IPS-NIHi7 (cell line): ENCODE results near the gene CARF.
A peak's percentile ranks its signal among the peaks of the same experiment; 100 is the strongest.
"Not testable (repeated sequence)": the region's sequence is repeated elsewhere in the genome, so short reads cannot be mapped to it uniquely, and the experiment has no call there.

Experiments used
- DNase-seq: peaks from one replicate; pipeline ENCODE4 v3.0.0; 2012; ENCODE audit warnings: mixed read lengths; ENCODE audit errors: extremely low spot score

Gene CARF, protein sequence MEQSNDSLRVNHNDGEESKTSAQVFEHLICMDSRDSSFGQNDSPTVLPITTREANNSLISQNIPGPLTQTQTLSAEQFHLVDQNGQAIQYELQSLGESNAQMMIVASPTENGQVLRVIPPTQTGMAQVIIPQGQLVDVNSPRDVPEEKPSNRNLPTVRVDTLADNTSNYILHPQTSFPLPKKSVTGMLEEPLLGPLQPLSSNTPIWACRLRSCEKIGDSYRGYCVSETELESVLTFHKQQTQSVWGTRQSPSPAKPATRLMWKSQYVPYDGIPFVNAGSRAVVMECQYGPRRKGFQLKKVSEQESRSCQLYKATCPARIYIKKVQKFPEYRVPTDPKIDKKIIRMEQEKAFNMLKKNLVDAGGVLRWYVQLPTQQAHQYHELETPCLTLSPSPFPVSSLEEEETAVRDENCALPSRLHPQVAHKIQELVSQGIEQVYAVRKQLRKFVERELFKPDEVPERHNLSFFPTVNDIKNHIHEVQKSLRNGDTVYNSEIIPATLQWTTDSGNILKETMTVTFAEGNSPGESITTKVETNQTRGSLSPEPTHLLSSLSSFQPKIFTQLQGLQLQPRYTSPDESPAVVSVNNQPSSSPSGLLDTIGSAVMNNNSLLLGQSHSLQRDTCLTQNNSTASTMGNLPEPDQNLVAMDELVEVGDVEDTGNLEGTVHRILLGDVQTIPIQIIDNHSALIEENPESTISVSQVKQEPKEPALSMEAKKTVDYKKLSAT

GRCh38 chr2:202911512-202912341 lies at the start of gene CARF, which contains the start of gene WDR12:
Gene CARF (plus strand): TSS chr2:202912275. CDS start chr2:202941903, 29,628 bp downstream.
Gene WDR12 (minus strand): TSS chr2:202911673. CDS start chr2:202911476, 197 bp downstream.
- peak; percentile 92 for DNase-seq

DNA sequence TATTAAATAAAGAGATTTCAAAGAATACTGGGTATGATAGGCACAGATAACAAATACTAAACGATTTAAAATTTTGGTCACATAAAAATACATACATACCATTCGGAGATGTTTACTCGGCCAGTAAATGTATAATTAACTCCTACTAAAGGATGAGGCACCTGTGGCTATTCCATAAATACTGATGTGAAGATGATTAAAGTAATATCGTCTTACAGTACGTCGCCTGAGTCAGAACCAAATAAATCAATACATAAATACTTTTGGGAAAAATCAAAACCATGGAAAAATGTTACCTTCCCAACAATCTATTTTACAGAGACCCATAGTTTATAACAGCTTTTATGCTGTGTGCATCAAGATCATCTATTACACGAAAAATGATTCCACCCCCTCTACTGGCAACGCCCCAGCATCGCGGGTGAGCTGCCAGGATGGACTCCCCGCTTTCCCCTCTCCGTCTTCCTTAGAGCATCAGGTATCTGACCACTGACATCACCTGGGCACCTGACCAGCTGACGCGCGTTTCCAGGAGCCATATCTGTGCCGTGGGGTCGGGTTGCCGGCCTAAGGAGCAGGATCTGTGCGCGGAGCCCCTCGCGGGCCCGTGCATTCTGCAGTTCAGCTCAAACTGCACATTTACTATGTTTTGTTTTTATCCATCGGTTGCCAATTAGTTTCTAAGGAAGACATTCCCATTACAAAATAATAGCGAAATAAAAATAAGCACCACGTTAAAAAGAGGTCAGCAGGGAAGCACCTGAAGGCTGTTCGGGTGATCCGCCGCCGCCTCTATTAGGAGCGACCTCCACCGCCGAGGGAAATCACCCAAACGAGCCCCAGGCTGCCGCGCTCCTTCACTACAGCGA lies 41.4 kb upstream of the CARF start:
- peak; percentile 81 for DNase-seq

DNA sequence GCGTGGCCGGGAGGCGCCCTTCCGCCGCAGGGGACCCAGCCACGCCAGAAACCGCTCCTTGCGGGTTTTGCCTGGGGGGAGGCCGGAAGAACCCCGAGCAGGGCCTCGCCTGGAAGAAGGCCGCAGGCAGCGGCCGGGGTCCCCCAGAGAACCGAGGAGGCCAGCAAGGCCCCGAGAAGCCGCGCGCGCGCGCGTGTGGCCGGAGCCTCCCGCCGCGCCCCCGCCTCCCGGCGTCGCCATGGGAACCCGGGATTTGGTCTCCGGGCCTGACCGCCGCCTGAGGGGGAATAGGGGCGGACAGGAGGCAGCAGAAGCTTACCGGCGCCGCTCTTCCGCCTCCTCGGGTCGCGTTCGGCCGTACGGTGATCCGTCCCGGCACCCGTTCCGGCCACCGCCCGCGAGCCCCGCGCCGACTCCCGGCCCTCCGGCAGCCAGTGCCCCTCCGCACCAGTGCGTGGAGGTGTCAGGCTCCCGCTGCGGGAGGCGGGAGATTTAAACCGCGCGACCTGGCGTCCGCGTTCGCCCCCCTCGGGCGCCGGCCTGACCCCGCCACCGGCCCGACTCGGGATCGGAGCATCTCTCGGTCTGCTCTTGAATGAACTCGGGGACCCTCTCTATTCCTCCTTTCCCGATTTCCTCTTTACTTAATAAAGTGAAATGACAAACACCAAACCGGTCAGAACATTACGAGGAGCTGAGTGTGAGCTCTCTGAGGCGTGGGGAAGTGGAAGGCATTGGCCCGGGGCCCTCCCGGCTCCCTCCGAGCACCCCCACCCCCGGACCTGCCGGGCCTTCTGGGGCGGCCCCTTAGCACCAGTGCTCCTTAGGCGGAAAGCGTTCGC lies 40.6 kb upstream of the CARF start, which contains the start of gene ICA1L:
TSS of gene ICA1L (minus strand) at position 467 of the 842 bp plus-strand sequence. CDS start 42,757 bp downstream, outside the sequence.
- DNase-seq = peak; percentile 75

DNA sequence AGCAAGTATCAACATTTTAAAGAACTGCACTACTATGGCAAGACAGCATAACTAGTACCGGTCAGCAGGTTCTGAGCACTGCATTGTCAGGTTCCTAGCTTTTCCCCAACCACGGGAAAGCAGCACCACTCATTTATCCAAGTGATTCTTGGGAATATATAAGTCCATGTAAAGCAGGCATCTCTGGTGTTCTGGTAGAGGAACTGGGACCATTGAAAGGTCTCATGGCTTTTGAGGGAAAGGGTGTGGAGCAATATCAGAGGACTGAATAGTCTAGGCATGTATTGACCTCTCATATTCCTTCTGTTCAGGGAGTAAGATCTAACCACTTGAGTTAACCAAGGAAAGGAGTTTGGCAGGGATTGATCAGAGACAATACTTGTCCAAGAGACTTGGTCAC lies 34.4 kb upstream of the CARF start:
- DNase-seq = no peak

GRCh38 chr2:202881570-202881969 lies 30.5 kb upstream of the CARF start:
- DNase-seq = no peak

DNA sequence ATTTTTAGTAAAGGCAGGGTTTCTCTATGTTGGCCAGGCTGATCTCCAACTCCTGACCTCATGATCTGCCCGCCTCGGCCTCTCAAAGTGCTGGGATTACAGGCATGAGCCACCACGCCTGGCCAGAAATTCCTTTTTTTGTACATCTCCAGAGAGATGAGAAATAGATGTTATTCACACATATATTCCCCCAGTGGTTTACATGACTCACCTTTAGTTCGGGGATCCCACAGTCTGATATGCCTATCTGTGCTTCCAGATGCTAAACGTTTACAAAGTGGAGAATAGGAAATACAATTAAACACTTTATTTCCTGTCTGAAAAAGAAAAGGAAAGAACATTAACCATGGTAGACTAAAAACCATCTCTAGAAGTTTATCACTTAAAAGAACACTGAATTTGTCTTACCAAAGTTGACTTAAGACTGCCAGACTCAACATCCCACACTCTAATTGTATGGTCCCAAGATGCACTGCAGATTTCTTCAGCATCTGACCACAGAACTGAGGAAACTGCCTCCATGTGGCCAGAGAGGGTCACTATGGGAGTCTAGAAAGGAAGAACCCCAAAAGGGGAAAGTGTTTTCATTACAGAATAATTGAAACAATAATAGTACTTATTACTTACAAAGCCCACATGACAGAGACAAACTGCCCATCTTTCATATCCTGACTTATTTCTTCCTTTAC lies 27.9 kb upstream of the CARF start:
- no peak for DNase-seq

DNA sequence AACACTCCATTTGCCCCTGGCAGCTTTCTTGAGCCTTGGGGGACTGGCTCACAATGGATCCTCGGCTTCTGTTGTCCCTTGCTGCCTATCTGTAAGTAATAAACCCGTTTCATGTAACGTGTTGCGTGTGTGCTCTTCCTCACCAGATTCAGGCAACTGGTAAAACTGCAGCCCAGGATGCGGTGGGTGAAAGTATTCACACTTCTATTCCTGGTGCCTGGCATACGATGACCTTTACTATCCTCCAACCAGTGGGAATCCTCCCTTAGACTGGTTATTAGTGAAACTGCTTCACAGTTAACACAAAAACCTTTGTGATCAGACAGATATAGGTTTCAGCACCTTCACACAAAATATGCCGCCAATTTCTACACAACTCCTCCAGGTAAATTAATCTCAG lies 26.9 kb upstream of the CARF start:
- DNase-seq = no peak

GRCh38 chr2:202905507-202905906 lies 6.6 kb upstream of the CARF start:
- not testable (repeated sequence) for DNase-seq

GRCh38 chr2:202908186-202908585 lies 3.9 kb upstream of the CARF start:
- no peak for DNase-seq

- no peak for DNase-seq
Measured at GRCh38 chr2:202909394-202910192, 2.5 kb upstream of the CARF start.

- not testable (repeated sequence) for DNase-seq
Measured at GRCh38 chr2:202910250-202910649, 1.8 kb upstream of the CARF start.

GRCh38 chr2:202910698-202911097 lies 1.4 kb upstream of the CARF start:
- no peak for DNase-seq

- peak; percentile 38 for DNase-seq
Measured at GRCh38 chr2:202911203-202911511, 918 bp upstream of the CARF start.

- DNase-seq = not testable (repeated sequence)
Measured at GRCh38 chr2:202912342-202913201, 497 bp downstream of the CARF start.

DNA sequence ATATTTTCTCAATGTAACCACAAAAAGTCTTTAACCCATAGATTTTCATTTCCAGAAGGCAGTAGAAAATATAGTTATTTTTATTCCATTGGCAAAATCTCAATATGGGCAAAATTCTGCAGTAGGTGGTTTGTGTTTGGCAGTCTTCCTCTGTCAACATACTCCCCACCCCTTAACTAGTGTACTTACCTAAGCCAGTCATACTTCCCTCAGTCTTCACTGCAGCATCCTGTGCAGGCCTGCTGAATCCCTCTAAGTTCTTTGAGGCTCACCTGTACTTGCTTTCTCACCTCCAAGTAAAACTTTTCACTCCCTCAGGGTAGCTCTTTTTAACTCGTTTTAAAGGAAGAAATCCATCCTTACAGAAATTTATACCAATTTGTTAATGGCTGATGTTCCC lies 6.8 kb downstream of the CARF start:
- DNase-seq = no peak

DNA sequence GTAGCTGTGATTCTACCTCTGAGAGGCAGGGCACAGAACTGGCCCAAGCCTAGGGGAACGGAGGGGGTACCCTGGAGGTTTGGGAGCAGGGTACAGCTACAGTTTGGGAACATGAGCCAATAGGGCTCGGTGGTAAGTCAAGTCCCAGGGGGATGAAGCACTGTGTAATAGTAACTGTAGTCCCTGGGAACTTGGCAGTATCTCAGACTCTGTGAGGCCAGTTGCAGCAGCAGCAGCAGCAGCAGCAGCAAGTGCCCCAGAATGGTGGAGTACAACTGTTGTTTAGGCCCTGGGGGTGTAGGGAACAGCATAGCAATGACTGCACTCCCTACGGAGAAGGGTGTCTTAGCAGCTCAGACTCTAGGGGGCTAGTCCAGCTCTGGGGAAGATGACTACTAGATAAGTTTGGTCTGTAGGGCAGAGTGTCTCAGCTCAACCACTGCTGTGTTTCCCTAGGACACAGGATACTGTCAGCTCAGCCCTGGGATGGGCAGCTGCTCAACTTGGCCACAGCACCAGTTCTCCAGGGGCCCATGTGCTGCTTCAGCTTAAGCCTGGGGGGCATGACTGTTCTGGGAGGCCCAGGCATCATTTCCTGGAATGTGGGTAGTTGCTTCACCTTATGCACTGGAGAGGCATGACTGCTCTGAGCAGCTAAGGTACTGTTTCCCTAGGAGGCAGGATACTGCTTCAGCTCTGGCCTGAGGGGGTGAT lies 20.5 kb downstream of the CARF start:
- DNase-seq = peak; percentile 10

- DNase-seq = no peak
Measured at GRCh38 chr2:202933139-202933510, 21.1 kb downstream of the CARF start.
